Myocyte (in vitro differentiated cells): ENCODE results near the gene UGT1A8. TPM values are rescaled to one million over a fixed set of nuclear protein-coding genes. Genes with fewer than 3 reads are reported as not detected.
"Not testable (repeated sequence)": the region's sequence is repeated elsewhere in the genome, so short reads cannot be mapped to it uniquely, and the experiment has no call there.

Experiments
- DNase-seq: peaks from one replicate; pipeline ENCODE4 v3.0.0-alpha.2; 2012; ENCODE audit warnings: low read depth
- total RNA-seq: library from RNA; depleted of rRNA; stranded (reverse); fragments of >200 nt; gene quantifications from 2 replicates; pipeline ENCODE4 v1.2.3, GENCODE V29; 2014

Gene UGT1A8
- total RNA-seq, 1 donor from 2014 or later = not detected

GRCh38 chr2:233714121-233714520 is 96.7 kb downstream of the UGT1A8 start:
- no peak for DNase-seq

- DNase-seq = no peak
These were observed 101.1 kb downstream of the UGT1A8 start, which contains the start of gene UGT1A4 for GRCh38 chr2:233718552-233718951. Gene UGT1A4 (plus strand): TSS chr2:233718736. CDS start chr2:233718821, 85 bp downstream.

GRCh38 chr2:233728723-233729301 is 111.4 kb downstream of the UGT1A8 start, which contains the start of gene UGT1A3:
Gene UGT1A3 (plus strand): TSS chr2:233729042. CDS start chr2:233729127, 85 bp downstream.
- DNase-seq = no peak

GRCh38 chr2:233736868-233737653 is 119.6 kb downstream of the UGT1A8 start:
- not testable (repeated sequence) for DNase-seq

GRCh38 chr2:233740870-233741269 is 123.4 kb downstream of the UGT1A8 start:
- DNase-seq = no peak

DNA sequence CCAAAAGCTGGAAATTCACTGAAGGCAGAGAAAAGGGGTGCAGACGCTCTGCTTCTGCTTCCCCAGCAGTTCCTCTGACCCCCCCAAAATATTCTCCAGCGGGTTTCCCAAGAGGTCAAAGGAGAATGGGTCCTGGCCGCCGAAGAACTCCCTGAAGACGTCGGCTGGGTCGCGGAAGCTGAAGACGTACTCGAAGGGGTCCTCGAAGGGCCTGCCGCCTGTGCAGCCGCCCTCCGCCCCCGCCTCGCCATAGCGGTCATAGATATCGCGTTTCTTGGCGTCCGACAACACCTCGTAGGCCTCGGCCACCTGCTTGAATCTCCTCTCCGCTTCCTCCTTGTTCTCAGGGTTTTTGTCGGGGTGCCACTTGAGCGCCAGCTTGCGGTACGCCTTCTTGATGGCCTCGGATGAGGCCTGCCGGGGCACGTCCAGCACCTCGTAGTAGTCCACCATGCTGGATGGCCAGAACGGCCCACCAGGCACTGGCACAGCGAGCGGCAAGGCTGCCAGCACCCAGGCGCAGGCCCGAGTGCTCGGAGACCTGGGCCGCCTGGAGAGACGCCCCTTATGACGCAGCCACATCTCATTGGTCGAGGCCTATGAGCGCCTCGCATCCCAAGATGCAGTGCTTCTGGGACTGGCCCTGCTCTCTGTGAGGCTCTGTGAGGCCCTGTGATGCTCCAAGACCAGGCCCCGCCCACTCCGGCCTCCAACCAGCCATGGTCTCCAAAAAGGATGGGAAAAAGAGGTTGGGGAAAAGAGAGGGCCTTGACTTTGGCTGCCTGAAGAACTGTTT is 126.2 kb downstream of the UGT1A8 start:
- DNase-seq = no peak

DNA sequence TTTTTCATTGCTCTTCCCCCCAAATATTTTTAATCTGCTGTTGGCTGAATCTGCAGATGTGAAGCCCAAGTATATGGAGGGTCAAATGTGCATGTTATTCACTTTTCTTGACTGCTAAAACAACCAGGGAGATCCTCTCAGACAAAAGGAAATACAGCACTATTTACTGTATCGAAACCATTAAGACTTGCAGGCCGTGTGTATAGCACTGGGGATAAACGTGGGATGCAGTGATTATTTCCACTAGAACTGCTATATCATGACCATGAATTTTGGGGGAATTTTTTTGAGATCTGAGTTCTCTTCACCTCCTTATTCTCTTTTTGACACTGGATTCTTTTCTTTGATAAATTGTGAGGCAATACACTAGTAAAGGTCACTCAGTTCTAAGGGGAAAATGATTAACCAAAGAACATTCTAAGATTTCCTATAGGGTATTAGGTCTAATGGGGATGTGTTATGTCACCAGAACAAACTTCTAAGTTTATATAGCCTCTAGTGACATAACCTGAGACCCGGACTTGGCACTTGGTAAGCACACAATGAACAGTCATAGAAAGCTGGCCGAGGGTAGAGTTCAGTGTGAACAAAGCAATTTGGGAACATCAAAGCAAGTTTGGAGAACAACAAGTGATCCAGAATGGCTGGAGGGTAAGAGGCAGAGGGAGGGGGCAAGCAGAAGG is 127.8 kb downstream of the UGT1A8 start:
- DNase-seq = no peak

DNA sequence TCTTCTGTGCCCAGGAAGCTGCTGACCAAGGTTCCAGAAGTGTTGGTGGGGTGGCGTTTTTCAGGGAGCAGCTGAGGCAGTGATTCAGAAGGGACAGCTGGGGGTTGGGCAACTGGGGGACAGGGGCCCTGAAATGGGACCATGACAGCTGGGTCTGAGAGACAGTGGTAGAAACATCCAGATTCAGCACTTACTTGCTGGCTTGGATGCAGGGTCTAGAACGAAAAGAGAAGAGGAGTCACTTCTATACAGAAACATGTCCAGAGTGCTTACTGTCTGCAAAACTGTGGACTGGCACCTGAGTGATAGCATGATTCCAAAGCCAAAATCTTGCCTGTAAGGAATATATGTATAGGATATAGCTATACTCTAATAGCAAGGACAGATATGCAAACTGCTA is 128.4 kb downstream of the UGT1A8 start:
- DNase-seq = not testable (repeated sequence)

DNA sequence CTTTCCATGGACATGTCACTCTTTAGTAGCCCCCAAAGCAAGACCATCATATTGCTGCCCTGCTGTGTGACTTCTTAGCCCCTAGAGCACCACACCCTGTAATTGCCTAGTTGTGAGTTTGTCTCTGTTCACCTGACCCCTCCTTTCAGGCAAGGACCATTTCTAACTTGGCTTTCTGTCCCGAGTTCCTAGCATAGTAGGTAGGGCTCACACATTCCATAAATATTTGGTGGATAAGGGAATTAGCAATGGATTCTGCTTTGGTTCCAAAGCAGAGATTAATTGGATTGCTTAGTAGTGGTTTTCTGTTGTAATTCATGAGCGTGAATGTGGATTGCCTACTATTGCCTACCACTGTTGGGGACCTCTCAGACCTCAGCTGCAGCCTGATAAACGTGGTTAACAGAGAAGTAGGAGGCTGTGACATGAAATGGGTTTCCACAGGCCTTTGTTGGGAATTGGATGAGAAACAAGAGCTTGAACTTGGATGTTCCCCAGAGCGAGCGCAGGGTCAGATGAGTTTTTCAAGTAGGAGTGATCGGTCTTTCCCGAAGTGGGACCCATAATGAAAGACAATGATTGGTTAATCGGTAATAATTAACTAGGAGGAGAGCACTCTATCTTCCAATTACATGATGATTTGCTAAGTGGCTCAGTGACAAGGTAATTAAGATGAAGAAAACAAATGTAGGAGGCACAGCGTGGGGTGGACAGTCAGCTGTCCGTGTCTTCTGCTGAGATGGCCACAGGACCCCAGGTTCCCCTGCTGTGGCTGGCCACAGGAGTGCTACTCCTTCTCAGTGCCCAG is 129.2 kb downstream of the UGT1A8 start:
- no peak for DNase-seq

- no peak for DNase-seq
These were observed 129.8 kb downstream of the UGT1A8 start for GRCh38 chr2:233747283-233747544.

- not testable (repeated sequence) for DNase-seq
These were observed 133.3 kb downstream of the UGT1A8 start for GRCh38 chr2:233750689-233751088.

DNA sequence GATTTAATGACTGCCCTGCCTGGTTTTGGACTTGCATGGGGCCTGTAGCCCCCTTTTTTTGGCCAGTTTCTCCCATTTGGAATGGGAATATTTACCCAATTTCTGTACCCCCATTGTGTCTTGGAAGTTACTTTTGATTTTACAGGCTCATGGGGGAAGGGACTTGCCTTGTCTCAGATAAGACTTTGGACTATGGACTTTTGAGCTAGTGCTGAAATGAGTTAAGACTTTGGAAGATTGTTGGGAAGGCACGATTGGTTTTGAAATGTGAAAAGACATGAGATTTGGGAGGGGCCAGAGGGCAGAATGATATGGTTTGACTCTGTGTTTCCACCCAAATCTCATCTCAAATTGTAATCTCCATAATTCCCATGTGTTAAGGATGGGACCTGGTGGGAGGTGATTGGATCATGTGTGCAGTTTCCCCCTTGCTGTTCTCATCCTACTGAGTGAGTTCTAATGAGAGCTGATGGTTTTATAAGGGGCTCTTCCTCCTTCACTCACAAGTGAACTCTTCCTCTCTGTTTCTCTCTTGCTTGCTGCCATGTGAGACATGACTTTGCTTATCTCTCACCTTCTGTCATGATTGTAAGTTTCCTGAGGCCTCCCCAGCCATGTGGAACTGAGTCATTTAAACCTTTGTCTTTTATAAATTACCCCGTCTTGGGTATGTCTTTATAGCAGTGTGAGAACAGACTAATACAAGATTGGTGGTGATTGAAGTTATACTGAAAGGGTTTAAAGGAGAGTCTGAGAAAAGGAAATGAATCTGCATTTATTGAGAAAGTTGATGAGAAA is 134.0 kb downstream of the UGT1A8 start:
- not testable (repeated sequence) for DNase-seq

- no peak for DNase-seq
These were observed 137.6 kb downstream of the UGT1A8 start for GRCh38 chr2:233754872-233755611.

DNA sequence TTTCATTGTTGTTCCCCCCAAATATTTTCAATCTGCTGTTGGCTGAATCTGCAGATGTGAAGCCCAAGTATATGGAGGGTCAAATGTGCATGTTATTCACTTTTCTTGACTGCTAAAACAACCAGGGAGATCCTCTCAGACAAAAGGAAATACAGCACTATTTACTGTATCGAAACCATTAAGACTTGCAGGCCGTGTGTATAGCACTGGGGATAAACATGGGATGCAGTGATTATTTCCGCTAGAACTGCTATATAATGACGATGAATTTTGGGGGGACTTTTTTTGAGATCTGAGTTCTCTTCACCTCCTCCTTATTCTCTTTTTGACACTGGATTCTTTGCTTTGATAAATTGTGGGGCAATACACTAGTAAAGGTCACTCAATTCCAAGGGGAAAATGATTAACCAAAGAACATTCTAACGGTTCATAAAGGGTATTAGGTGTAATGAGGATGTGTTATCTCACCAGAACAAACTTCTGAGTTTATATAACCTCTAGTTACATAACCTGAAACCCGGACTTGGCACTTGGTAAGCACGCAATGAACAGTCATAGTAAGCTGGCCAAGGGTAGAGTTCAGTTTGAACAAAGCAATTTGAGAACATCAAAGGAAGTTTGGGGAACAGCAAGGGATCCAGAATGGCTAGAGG is 139.1 kb downstream of the UGT1A8 start:
- DNase-seq = no peak

GRCh38 chr2:233758141-233758540 is 140.7 kb downstream of the UGT1A8 start:
- no peak for DNase-seq

GRCh38 chr2:233758849-233759248 is 141.4 kb downstream of the UGT1A8 start:
- no peak for DNase-seq

- no peak for DNase-seq
These were observed 142.6 kb downstream of the UGT1A8 start, which contains the start of gene UGT1A1 for GRCh38 chr2:233760043-233760442. Gene UGT1A1 (plus strand): TSS chr2:233760270. CDS start chr2:233760288, 18 bp downstream.

DNA sequence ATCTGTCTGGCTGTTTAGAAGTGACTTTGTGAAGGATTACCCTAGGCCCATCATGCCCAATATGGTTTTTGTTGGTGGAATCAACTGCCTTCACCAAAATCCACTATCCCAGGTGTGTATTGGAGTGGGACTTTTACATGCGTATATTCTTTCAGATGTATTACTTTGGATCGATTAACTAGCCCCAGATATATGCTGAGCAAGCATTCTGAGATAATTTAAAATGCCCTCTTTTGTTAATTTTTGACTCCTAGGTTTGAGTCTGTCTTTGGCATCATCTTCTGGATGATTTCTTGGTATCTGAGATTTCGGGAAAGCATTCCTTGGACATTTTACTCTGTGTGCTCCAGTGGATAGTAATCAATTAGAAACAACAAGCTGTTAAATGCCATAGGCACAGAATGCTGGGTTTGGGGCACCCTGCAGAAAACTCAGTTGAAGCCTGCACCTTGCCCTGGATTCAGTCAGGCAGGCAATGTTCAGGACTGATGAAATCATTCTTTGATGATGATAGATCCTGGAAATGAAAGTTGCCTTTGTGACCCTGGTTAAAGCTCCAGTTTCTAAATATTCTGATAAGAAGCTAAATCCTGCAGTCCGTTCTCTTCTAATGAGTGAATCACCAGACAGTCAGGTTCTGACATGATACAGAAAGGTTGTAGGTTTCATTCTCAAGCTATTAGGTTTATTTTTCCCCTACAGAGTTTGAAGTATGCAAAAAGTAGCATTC is 143.8 kb downstream of the UGT1A8 start:
- DNase-seq = no peak
